WTC11 (cell line): ENCODE measurements around the gene PLXDC1. TPM values are rescaled to one million over a fixed set of nuclear protein-coding genes. Genes with fewer than 3 reads are reported as not detected.

Experiments used
- ATAC-seq: fragments of 200-7000 bp; cut with Tn5 transposase; 2 replicates; pipeline ENCODE4 v1.10.0; 2021; ENCODE audit warnings: mild to moderate bottlenecking, moderate library complexity
- CTCF ChIA-PET: fragments of 300-600 bp; sonication (Branson Sonifier 250); formaldehyde crosslinking; loops from one replicate; lab custom pipeline; 2021; ENCODE audit warnings: antibody characterized with exemption; lab: Charles Lee
- POLR2A ChIA-PET: fragments of 350-600 bp; sonication (Branson Sonifier 250); formaldehyde crosslinking; loops from one replicate; lab custom pipeline; 2021; ENCODE audit warnings: antibody characterized with exemption; lab: Charles Lee
- DNase-seq: peaks from one replicate; pipeline ENCODE4 v3.0.0; 2021; ENCODE audit warnings: low spot score
- H3K27ac Mint-ChIP-seq: 2 replicates; pipeline ENCODE4 v1.8.0; 2021; ENCODE audit warnings: mixed read lengths
- H3K27me3 Mint-ChIP-seq: 2 replicates; pipeline ENCODE4 v1.8.0; 2021; ENCODE audit warnings: low read depth, mild to moderate bottlenecking, moderate library complexity, mixed read lengths
- H3K36me3 Mint-ChIP-seq: 2 replicates; pipeline ENCODE4 v1.8.0; 2021; ENCODE audit warnings: mixed read lengths
- H3K4me1 Mint-ChIP-seq: 2 replicates; pipeline ENCODE4 v1.8.0; 2022; ENCODE audit warnings: mixed read lengths
- H3K4me3 Mint-ChIP-seq: 2 replicates; pipeline ENCODE4 v1.8.0; 2021; ENCODE audit warnings: mild to moderate bottlenecking, moderate library complexity, mixed read lengths
- H3K9me3 Mint-ChIP-seq: 2 replicates; pipeline ENCODE4 v1.8.0; 2021; ENCODE audit warnings: mixed read lengths
- ATF6 ChIP-seq: sonication (generic); formaldehyde crosslinking; IDR thresholded peaks from 2 replicates; pipeline ENCODE4 v1.8.1; 2023; ENCODE audit warnings: mild to moderate bottlenecking, missing genetic modification reagents
- CDX4 ChIP-seq: fragments of 250-450 bp; sonication (Bioruptor Pico); IDR thresholded peaks from 2 replicates; pipeline ENCODE4 v1.9.0; 2021; ENCODE audit warnings: moderate library complexity, mild to moderate bottlenecking, inconsistent platforms, borderline replicate concordance
- CREB1 ChIP-seq: sonication (generic); formaldehyde crosslinking; IDR thresholded peaks from 2 replicates; pipeline ENCODE4 v1.8.0; 2023; ENCODE audit warnings: mild to moderate bottlenecking, missing genetic modification reagents
- E2F5 ChIP-seq: sonication (generic); formaldehyde crosslinking; IDR thresholded peaks from 2 replicates; pipeline ENCODE4 v1.8.1; 2022; ENCODE audit warnings: mild to moderate bottlenecking, moderate library complexity, missing genetic modification reagents
- ERG ChIP-seq: fragments of 250-450 bp; sonication (Bioruptor Pico); IDR thresholded peaks from 2 replicates; pipeline ENCODE4 v1.8.0; 2021; ENCODE audit warnings: mild to moderate bottlenecking
- FOXK1 ChIP-seq: sonication (generic); formaldehyde crosslinking; IDR thresholded peaks from 2 replicates; pipeline ENCODE4 v1.8.0; 2022; ENCODE audit warnings: mild to moderate bottlenecking, moderate library complexity, missing genetic modification reagents
- FOXP4 ChIP-seq: sonication (generic); formaldehyde crosslinking; IDR thresholded peaks from 2 replicates; pipeline ENCODE4 v1.8.0; 2022; ENCODE audit warnings: mild to moderate bottlenecking, missing genetic modification reagents
- GABPB1 ChIP-seq: sonication (generic); formaldehyde crosslinking; IDR thresholded peaks from 2 replicates; pipeline ENCODE4 v1.8.1; 2023; ENCODE audit warnings: mild to moderate bottlenecking, missing genetic modification reagents
- HMGA2 ChIP-seq: fragments of 250-450 bp; sonication (Bioruptor Pico); IDR thresholded peaks from 2 replicates; pipeline ENCODE4 v1.4.0; 2021; ENCODE audit warnings: mild to moderate bottlenecking, moderate library complexity
- HMGXB4 ChIP-seq: sonication (generic); formaldehyde crosslinking; IDR thresholded peaks from 2 replicates; pipeline ENCODE4 v1.8.1; 2023; ENCODE audit warnings: mild to moderate bottlenecking, moderate library complexity, missing genetic modification reagents
- MAX ChIP-seq: sonication (generic); formaldehyde crosslinking; IDR thresholded peaks from 2 replicates; pipeline ENCODE4 v1.8.0; 2022; ENCODE audit warnings: mild to moderate bottlenecking, missing genetic modification reagents
- PRRX2 ChIP-seq: fragments of 250-450 bp; sonication (Bioruptor Pico); IDR thresholded peaks from 2 replicates; pipeline ENCODE4 v1.8.0; 2021; ENCODE audit warnings: mild to moderate bottlenecking
- TEAD1 ChIP-seq: sonication (generic); formaldehyde crosslinking; IDR thresholded peaks from 2 replicates; pipeline ENCODE4 v1.8.0; 2022; ENCODE audit warnings: mild to moderate bottlenecking, missing genetic modification reagents
- TEAD4 ChIP-seq: sonication (generic); formaldehyde crosslinking; IDR thresholded peaks from 2 replicates; pipeline ENCODE4 v1.8.0; 2022; ENCODE audit warnings: mild to moderate bottlenecking, missing genetic modification reagents
- USF1 ChIP-seq: sonication (generic); formaldehyde crosslinking; IDR thresholded peaks from 2 replicates; pipeline ENCODE4 v1.8.0; 2022; ENCODE audit warnings: mild to moderate bottlenecking, missing genetic modification reagents
- ZNF263 ChIP-seq: sonication (generic); formaldehyde crosslinking; IDR thresholded peaks from 2 replicates; pipeline ENCODE4 v1.8.1; 2022; ENCODE audit warnings: low read depth, mild to moderate bottlenecking, moderate library complexity, missing genetic modification reagents
- ZNF281 ChIP-seq: sonication (generic); formaldehyde crosslinking; IDR thresholded peaks from 2 replicates; pipeline ENCODE4 v1.8.0; 2023; ENCODE audit warnings: mild to moderate bottlenecking, missing genetic modification reagents
- total RNA-seq: library from RNA; stranded (reverse); gene quantifications from 3 replicates; pipeline ENCODE4 v1.2.3, GENCODE V29; 2021

PLXDC1 gene
- total RNA-seq, 1 experiment from 2014 or later: 5.4 TPM

GRCh38 chr17:39200957-39201510 lies 49.6 kb upstream of the PLXDC1 start:
- peaks cover 50% of the 10 kb centered on the region for H3K36me3 Mint-ChIP-seq
- DNase-seq (no peak), ATAC-seq (no peak)
- no peaks in the 10 kb centered on the region; the same call in 1 of the 2 replicates for H3K27me3 Mint-ChIP-seq
- peak overlapping the region; percentile 98 for H3K4me3 Mint-ChIP-seq
- TF ChIP-seq PRRX2 (CRISPR knock-in tag) (no peak), MAX (CRISPR knock-in tag) (no peak), HMGXB4 (CRISPR knock-in tag) (no peak), ERG (CRISPR knock-in tag) (0 out of 2 replicates have a peak, but pooled peaks have one; percentile 8), USF1 (CRISPR knock-in tag) (no peak)
- CTCF ChIA-PET: interaction anchor here (1.6 to 15.9 kb wide), 3 partner anchors 31 to 41 kb away, joined by 3 to 626 read pairs (median 19); no protein-coding TSS in a partner anchor
- peaks cover 36% of the 10 kb centered on the region for H3K4me1 Mint-ChIP-seq
- no peaks in the 10 kb centered on the region for H3K9me3 Mint-ChIP-seq
- POLR2A ChIA-PET: no interaction called here
- peak overlapping the region; percentile 100 for H3K27ac Mint-ChIP-seq

- Mint-ChIP-seq H3K9me3 (no peaks in the 10 kb centered on the region), H3K27me3 (no peaks in the 10 kb centered on the region; the same call in 1 of the 2 replicates), H3K36me3 (peaks cover 50% of the 10 kb centered on the region), H3K4me3 (peak within 1 kb of the TSS; percentile 98), H3K4me1 (peaks cover 44% of the 10 kb centered on the region), H3K27ac (peak within 1 kb of the TSS; percentile 100)
- POLR2A ChIA-PET: interaction anchor here (0.6 to 1.3 kb wide), 12 partner anchors 9 to 614 kb away, joined by 3 to 16 read pairs (median 4); partner anchors contain the start of gene STAC2
- ATAC-seq: peak; percentile 27
- peak; percentile 70 for DNase-seq
- CTCF ChIA-PET: interaction anchor here (0.5 to 2.2 kb wide), 14 partner anchors 12 to 774 kb away, joined by 3 to 25 read pairs (median 8); partner anchors contain the start of gene STAC2
- TF ChIP-seq CDX4 (CRISPR knock-in tag) (no peak), PRRX2 (CRISPR knock-in tag) (no peak), FOXK1 (CRISPR knock-in tag) (0 out of 2 replicates have a peak, but pooled peaks have one; percentile 31), GABPB1 (CRISPR knock-in tag) (peak; percentile 26), USF1 (CRISPR knock-in tag) (no peak; the same call in 1 of the 2 replicates), ZNF281 (no peak), FOXP4 (CRISPR knock-in tag) (peak; percentile 78; the same call in 1 of the 2 replicates), HMGA2 (no peak), ZNF263 (CRISPR knock-in tag) (no peak), ATF6 (no peak), TEAD1 (no peak; the same call in 1 of the 2 replicates), TEAD4 (0 out of 2 replicates have a peak, but pooled peaks have one; percentile 24), E2F5 (no peak), CREB1 (no peak)
Measured at GRCh38 chr17:39200070-39200879, 48.8 kb upstream of the PLXDC1 start, which contains the start of gene RPL19. TSS of gene RPL19 (plus strand) at chr17:39200283. CDS start at chr17:39200345, 62 bp downstream.
